GM18870 (cell line): ENCODE data around the gene OARD1.

Source experiments
- ATAC-seq: cut with Tn5 transposase; IDR thresholded peaks from one replicate; pipeline ENCODE4 v1.9.1; 2021; ENCODE audit warnings: moderate library complexity; ENCODE audit not compliant: unreplicated experiment

Gene OARD1

GRCh38 chr6:41050536-41050935 is 21.6 kb downstream of the OARD1 start:
- ATAC-seq, result no peak

DNA sequence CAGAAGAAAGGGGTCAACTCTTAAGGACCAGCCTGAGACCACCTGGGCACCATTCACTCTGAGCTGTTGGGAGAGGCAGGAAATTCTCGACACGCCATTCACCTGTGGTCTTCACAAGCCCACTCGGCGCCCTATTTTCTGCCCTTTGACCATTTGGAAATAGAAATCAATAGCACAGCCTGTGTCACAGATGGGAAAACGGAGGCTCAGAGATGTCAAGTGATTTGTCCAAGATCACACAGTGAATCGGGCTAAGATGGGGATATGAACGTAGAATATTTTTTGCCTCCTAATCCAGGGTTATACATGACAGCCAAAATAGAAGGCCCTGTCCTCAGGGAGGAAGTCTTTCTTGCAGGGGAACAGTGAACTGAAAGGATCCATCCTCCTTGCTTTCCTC is 22.2 kb downstream of the OARD1 start:
- no peak for ATAC-seq

- ATAC-seq, result no peak
Observed at GRCh38 chr6:41049521-41049920, 22.6 kb downstream of the OARD1 start.

DNA sequence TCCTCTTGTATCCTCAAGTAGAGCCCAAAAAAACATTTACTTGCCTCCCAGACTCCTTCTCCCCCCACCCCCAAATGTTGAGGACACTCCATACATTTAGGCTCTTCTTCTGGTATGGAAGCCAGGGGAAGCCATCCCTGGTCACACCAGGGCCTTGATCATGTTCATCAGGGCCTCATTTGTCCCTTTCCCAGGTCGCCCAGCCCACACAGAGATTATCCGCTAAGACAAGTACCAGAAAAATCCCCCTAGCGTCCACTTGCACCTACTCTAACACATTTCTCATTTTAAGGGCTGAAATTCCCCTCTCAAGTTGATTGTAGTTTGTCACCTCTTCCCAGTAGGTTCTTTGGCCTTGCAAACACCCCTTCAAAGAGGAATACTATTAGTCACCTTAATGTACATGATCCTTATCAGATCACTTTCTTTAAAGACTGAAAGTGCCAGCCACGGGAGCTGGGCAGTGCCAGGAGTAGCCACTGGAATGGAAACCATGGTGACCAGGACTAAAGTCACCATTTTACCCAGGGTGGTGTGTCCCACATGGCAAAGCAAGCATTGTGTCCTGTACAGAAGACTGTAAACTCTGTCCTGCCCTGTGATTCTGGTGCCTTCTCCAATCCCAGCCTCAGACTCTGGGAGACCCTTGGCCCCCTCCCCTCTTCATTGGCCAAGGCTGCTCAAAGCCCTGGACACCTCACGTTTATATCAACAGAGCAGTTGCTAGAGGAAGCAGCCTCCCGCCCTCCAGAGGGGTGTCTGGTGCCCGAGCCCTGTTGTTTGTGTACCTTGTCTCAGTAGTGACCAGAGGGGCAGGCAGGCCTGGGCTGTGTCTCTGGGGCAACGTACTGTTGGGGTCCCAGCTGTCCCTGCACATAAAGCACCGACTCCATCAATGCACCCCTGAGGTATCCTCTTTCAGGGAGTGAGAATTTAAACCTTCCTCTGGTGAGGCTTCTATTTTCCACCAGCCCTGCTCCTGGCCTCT is 24.1 kb downstream of the OARD1 start:
- ATAC-seq, result no peak

DNA sequence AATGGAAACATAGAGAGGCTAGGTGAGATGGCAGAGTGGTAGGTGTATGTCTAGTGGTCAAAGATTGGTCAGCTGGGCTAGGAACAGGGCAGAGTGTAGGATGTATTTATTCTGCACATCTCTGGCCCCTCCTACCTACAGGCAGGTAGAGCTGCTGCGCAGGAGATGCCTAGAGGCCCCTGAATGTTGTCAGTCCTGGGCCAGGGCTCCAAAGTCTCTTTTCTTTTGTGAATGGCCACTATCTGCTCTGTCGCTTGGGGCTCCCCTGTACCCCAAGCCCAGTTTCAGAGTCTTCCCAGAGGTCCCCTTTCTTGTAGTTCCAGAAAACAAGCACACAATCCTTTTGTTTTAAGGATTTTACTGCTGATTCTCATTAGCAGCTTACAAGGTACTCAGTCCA is 24.9 kb downstream of the OARD1 start:
- no peak for ATAC-seq

DNA sequence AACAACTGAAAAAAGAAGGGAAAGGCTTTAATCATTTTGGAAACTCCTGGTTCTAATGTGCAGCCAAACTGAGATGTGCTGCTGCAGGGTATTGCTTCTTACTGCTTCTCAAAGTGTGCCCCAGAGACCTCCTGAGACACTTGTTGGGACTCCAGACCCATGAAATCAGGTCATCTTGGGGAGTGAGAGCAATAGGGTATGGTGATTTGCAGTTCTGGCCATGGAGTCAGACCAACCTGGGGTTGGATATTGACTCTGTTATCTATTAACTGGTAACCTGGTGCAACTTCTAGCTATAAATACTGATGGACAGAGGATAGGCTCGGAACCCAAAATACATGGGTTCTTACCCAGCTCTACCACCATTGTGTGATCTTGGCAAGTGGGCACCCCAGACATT is 26.1 kb downstream of the OARD1 start:
- ATAC-seq, result no peak

- ATAC-seq, result no peak
Observed at GRCh38 chr6:41045664-41046063, 26.5 kb downstream of the OARD1 start.

DNA sequence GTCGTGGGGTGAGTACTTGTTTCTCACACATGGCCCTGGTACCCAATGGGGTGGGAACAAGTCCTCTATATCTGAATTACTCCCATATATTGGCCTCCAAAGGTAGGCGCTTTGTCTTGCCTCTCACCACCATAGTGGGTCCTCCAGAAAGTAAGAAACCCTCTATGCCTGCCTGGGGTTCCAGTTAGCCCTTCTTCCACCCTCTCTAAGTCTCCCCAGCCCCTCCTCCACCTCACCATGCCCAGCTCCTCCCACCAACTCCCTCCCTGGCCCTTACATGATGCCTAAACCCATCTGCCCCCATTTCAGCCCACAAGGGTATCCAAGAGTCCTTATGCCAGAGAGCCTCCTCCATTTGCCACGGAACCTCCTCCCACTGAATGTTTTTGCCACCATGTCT is 29.0 kb downstream of the OARD1 start:
- no peak for ATAC-seq

DNA sequence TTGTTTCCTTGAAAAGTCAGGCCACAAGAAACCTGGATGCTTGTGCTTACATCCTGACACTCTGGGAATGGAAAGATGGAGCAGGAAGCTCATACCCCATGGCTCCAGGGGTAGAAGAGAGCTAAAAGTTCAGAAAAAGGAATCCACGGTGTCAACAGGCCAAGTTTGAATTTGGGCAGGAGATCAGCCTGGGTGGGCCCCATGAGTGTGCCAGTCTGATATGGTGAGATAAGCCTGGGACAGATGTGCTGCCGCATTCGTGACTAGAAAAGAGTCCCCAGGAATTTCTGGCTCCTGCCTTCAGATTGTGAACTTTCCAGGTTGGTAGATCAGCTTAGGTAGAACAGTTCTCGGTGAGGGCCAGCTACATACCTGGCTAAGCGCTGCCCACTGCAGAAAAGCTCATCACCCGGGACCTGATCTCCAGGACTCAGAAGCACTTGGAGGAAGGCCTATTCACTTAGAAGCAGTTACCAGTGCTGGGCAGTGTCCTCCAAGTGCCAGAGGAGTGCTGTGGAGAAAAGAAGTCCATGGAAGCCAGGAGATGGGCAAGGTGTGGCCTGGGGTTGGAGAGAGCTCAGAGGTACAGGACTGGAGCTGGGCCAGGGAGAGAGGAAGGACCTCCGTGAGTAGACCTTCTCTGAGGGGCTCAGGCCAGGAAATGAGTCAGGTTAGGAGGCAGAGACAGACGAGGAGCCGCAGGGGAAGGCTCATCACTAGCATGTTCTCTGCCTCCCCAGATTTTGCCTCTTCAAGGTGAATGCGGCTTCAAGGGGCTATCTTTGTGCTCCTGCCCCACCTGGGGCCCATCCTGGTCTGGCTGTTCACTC is 29.7 kb downstream of the OARD1 start, which contains the start of gene TSPO2:
Gene TSPO2 (plus strand): TSS at position 242 of the 830 bp plus-strand sequence. CDS start 519 bp downstream, at position 761.
- no peak for ATAC-seq

DNA sequence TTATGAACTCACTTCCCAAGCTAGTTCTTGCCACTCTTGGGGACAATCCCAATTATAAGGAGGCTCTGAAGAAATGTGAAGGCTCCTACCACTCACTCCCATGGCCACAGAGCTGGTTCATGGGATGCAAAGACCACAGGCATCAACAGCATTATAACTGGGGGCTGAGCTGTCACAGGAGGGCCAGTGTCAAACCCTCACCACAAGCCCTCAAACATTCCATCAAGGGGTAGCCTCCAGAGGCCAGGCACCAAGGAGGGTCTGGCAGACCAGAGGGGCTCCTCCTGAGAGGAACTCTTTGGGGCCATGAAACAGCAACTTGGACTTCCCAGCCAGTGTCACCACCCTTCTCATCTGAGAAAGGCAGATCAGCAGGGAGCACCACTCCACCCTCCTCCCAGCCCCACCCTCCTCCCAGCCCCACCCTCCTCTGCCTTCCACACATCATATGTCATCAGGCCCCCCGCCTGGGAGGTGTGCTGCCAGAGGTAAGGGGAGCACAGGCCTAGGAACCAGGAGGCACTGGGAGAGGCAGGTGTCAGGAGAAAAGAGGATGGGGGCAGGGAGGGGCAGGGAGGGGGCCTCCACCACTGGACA is 31.1 kb downstream of the OARD1 start:
- ATAC-seq, result no peak

DNA sequence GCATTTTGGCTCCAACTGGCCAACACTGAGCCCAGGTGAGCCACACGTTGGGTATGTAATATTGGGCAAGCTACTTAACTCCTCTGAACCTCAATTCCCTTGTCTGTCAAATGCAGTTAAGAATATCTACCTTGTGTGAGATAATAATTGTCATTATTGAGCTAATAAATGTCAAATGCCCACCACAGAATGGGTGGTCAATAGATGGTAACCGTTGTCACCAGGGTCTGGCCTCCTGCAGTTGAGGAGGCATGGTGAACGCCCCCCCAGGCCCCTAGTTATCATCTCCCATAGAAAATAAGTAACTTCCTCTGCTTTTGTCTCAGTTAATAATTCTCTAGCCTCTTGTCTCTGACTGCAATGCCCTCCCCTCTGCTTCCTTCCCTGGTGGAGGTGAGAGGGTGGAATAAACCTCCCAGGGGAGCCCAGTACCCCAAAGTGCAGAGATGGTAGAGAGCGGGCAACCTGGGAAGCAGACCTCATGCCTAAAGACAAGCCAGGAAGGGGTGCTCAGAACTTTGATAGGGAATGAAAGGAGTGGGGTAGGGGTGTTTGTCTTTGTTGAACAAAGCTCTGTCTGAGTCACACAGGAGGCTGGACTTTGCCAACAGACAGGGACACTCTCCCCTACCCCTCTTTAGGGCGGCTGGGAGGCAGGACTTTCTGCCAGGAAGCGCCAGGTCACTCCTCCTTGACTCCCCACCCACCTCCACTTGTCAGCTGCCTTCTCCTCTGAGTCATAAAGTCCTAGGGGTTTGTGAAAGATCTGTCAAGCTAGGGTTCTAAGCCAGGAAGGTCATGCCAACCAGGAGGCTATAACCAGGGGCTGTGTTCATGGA is 31.8 kb downstream of the OARD1 start:
- ATAC-seq, result no peak

GRCh38 chr6:41039060-41039998 is 32.8 kb downstream of the OARD1 start, which contains the start of gene UNC5CL:
TSS of gene UNC5CL (minus strand) at chr6:41039221. CDS start at chr6:41035074, 4,147 bp downstream.
- no peak for ATAC-seq

DNA sequence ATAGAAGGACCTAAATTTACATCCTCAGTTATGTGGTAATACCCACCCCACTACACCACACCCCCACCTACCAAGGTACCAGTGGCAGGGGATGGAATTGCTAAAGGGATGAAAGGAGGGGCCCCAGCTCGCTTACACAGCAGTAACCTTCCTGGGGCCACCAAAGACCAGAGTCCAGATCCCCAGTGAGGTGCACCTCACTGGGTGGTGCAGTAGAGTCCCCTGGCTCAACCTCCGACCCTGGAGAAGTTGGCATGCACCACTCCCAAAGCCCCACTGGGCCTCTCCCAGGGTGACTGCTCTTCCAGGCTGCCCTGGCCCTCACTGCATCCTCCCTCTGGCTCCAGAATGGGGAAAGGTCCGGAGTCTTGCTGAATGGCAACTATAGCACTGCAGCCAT is 34.0 kb downstream of the OARD1 start:
- ATAC-seq, result no peak

DNA sequence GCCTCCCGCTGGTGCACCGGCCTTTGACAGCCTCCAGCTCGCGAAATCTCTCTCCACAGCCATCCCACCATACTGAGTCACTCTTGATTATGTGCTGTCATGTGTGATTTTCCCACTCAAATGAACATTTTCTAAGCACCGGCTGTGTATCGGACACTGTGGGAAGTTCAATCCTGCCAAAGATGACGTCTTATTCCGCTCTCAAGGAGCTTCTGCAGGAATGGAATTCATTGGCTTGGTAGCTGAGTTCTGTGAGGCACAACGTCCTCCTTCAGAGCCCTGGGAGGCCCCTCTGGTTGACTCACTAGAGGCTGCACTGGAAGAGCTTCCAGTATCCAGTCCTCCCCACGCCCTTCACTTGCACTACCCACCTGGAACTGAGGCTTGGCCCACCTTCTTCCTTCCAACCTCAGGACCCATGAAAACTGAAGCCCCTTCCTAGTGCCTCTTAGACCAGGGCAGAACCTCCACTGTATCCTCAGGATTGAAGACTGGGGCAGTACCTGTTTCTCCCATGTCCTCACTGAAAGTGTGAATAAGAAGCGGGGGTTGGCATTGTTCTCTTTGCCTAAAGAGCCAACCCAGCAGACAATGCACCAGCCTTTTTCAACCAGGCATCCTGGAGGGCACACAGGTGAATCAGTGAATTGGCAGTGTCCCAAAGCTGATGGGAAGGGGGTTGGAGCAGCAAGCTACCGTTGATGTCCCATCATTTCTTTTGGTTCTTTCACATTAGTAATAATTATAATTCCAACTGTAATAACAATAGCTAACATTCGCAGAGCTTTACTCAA is 34.9 kb downstream of the OARD1 start:
- no peak for ATAC-seq

DNA sequence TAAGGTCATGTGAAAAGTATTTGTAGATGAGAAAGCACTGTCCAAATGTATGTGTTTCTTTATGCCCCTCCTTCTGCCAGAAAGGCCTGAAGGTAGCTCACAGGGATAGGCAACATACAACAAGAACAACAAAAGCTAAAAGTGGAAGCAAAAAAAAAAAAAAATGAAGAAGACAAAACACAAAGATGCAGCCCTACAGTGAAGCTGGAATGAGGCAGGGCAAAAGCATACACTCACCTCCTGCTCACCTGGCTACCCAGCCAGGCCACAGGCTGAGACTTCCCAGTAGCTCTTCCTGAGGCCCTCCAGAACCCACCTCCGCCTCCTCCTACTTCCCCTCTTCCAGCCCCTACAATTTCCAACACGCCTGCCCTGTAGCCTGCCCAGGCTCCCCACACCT is 35.6 kb downstream of the OARD1 start:
- ATAC-seq, result no peak

DNA sequence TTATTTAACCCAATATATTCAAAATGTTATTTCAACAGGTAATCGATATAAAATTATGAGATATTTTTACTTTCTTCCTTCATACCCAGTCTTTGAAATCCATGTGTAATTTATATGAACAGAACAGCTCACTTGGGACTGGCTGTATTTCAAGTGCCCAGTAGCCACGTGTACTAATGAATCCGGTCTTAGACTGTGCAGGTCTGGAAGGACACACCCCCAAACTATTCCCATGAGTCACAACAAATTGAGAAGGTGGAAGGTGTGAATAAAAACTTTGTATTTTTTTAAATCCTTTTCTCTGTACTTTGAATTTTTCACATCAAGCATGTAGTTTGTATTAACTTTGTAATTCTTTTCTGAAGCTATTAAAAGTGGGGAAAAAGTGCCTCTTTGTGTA is 36.0 kb downstream of the OARD1 start:
- ATAC-seq, result no peak

DNA sequence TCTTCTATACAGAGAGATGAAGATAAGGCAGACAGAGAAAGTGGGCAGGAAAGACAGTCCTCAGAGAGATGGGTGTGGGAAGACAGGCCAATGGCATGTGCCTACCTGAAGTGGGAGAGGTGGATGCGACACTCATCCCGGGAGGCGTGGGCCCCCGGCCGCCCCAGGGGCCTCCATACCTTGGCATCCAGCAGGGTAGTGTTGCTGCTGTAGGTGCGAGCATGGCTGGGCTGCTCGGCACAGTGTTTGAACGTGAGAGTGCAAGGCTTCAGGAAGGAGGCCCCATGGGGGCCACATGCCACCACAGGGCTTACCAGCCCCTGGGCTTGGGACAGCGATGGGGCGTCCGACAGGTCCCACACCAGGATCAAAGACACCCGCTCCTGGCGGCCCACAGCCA is 38.4 kb downstream of the OARD1 start:
- ATAC-seq, result no peak

GRCh38 chr6:41032830-41033229 is 39.3 kb downstream of the OARD1 start:
- no peak for ATAC-seq
